IPS-20b (cell line): ENCODE data around the gene TKT.
"Not testable (repeated sequence)": the region's sequence is repeated elsewhere in the genome, so short reads cannot be mapped to it uniquely, and the experiment has no call there.

Experiments
- H3K27ac ChIP-seq: one replicate; pipeline ENCODE4 v1.5.1; 2013; ENCODE audit warnings: low read length
- H3K27me3 ChIP-seq: 2 replicates; pipeline ENCODE4 v1.6.1; 2013; ENCODE audit warnings: mild to moderate bottlenecking, low read length, inconsistent platforms; ENCODE audit not compliant: insufficient read depth
- H3K36me3 ChIP-seq: 2 replicates; pipeline ENCODE4 v1.6.1; 2013; ENCODE audit warnings: low read depth, mild to moderate bottlenecking, inconsistent platforms, low read length, moderate library complexity; ENCODE audit not compliant: insufficient read depth
- H3K4me1 ChIP-seq: 2 replicates; pipeline ENCODE4 v1.6.1; 2013; ENCODE audit warnings: mild to moderate bottlenecking, control low read depth, inconsistent platforms, low read length, moderate library complexity; ENCODE audit not compliant: insufficient read depth
- H3K4me3 ChIP-seq: 2 replicates; pipeline ENCODE4 v1.5.1; 2013; ENCODE audit warnings: mild to moderate bottlenecking, low read length, inconsistent platforms
- H3K9ac ChIP-seq: 2 replicates; pipeline ENCODE4 v1.6.1; 2013; ENCODE audit warnings: low read depth, mild to moderate bottlenecking, inconsistent platforms, low read length, moderate library complexity
- H3K9me3 ChIP-seq: 2 replicates; pipeline ENCODE4 v1.6.1; 2013; ENCODE audit warnings: mild to moderate bottlenecking, low read depth, low read length, inconsistent platforms; ENCODE audit not compliant: insufficient read depth

Gene TKT

DNA sequence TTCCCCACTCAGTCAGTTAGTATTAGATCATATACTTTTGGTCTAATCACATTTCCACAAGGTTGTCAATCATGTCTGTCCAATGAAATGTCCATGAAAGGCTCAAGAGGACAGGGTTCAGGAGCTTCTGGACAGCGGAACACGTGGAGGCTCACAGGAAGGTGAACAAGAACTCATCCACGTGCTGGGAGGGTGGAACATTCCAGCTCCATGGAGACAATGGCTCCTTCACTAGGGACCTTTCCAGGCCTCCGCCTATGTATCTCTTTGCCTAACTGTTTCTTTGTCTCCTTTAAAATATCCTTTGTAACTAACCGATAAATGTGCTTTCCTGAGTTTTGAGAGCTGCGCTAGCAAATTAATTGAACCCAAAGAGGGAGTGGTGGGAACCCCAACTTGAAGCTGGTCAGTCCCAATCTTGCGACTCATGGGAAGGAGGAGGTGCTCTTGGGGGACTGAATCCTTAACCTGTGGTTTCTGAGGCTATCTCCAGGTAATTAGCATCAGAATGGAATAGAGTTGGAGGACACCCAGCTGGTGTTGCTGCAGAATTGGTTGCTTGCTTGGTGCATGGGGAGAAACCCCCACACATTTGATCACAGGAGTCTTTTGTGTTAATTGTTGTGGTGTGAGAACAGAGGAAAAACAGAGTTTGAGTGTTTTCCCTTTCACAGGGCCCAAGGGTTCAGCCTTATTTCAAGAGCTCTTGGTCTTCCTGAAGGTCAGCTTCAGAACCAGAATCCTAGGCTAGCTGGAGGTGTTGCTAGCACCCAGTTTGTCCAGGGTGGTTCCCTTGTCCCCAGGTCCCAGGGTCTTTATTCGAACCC lies 3.0 kb upstream of the TKT start:
- Histone ChIP-seq H3K27me3 (0 out of 2 replicates have a peak, but pooled peaks cover 9% of the 10 kb centered on the region), H3K4me1 (peaks cover 22% of the 10 kb centered on the region), H3K36me3 (peaks cover 5% of the 10 kb centered on the region; the same call in 1 of the 2 replicates), H3K9ac (peak overlapping the region; percentile 53; the same call in 1 of the 2 replicates), H3K9me3 (no peaks in the 10 kb centered on the region), H3K27ac (peak overlapping the region; percentile 37), H3K4me3 (peak overlapping the region; percentile 33; the same call in 1 of the 2 replicates)

- 0 out of 2 replicates have a peak, but pooled peaks cover 9% of the 10 kb centered on the region for H3K27me3 ChIP-seq
- no peak overlapping the region for H3K4me3 ChIP-seq
- peaks cover 8% of the 10 kb centered on the region; the same call in 1 of the 2 replicates for H3K36me3 ChIP-seq
- H3K9me3 ChIP-seq: no peaks in the 10 kb centered on the region
- no peak overlapping the region for H3K9ac ChIP-seq
- H3K27ac ChIP-seq: no peak overlapping the region
- H3K4me1 ChIP-seq: peaks cover 22% of the 10 kb centered on the region
Measured at GRCh38 chr3:53257465-53257864, 1.6 kb upstream of the TKT start.

DNA sequence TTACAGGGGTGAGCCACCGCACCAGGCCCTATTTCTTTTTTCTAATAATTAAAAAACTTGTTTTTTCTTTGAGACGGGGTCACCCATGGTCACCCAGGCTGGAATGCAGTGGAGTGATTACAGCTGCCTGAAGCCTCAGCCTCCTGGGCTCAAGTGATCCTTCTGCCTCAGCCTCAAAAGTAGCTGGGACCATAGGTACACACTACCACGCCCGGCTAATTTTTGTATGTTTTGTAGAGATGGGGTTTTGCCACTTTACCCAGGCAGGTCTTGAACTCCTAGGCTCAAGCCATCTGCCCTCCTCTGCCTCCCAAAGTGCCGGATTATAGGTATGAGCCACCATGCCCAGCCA lies 858 bp upstream of the TKT start:
- Histone ChIP-seq H3K9ac (no peak overlapping the region), H3K4me3 (no peak overlapping the region), H3K27me3 (0 out of 2 replicates have a peak, but pooled peaks cover 9% of the 10 kb centered on the region), H3K36me3 (peaks cover 8% of the 10 kb centered on the region; the same call in 1 of the 2 replicates), H3K27ac (no peak overlapping the region), H3K4me1 (peaks cover 27% of the 10 kb centered on the region), H3K9me3 (no peaks in the 10 kb centered on the region)

DNA sequence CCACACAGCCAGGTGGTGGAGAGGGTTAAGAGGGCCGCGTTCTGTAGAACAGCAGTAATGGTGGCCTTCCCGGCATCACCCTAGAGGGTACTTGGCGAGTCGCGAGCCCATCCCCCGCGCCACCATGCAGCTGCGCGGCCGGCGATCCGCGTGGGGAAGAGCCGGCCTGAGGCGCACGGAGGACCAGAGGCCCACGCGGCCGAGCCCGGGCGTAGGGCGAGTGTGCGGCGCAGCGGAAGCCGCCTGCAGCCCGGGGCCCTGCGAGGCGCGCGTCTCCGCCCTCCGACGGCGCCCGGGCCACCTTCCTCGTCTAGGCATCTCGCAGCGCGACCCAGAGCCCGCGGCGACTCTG lies 423 bp downstream of the TKT start:
- Histone ChIP-seq H3K9ac (peak overlapping the region; percentile 99), H3K27me3 (0 out of 2 replicates have a peak, but pooled peaks cover 9% of the 10 kb centered on the region), H3K36me3 (peaks cover 17% of the 10 kb centered on the region; the same call in 1 of the 2 replicates), H3K9me3 (no peaks in the 10 kb centered on the region), H3K27ac (peak overlapping the region; percentile 88), H3K4me1 (peaks cover 40% of the 10 kb centered on the region), H3K4me3 (peak overlapping the region; percentile 98)

GRCh38 chr3:53254509-53255422 lies 1.1 kb downstream of the TKT start:
- Histone ChIP-seq H3K4me1 (peaks cover 40% of the 10 kb centered on the region), H3K9ac (peak overlapping the region; percentile 99), H3K36me3 (peaks cover 17% of the 10 kb centered on the region; the same call in 1 of the 2 replicates), H3K27me3 (0 out of 2 replicates have a peak, but pooled peaks cover 9% of the 10 kb centered on the region), H3K27ac (peak overlapping the region; percentile 88), H3K9me3 (no peaks in the 10 kb centered on the region), H3K4me3 (peak overlapping the region; percentile 98)

GRCh38 chr3:53253707-53254508 lies 1.9 kb downstream of the TKT start:
- H3K4me1 ChIP-seq: peaks cover 33% of the 10 kb centered on the region
- H3K9me3 ChIP-seq: no peaks in the 10 kb centered on the region
- peaks cover 17% of the 10 kb centered on the region; the same call in 1 of the 2 replicates for H3K36me3 ChIP-seq
- peak overlapping the region; percentile 99 for H3K9ac ChIP-seq
- H3K27me3 ChIP-seq: 0 out of 2 replicates have a peak, but pooled peaks cover 9% of the 10 kb centered on the region
- peak overlapping the region; percentile 98 for H3K4me3 ChIP-seq
- H3K27ac ChIP-seq: no peak overlapping the region

DNA sequence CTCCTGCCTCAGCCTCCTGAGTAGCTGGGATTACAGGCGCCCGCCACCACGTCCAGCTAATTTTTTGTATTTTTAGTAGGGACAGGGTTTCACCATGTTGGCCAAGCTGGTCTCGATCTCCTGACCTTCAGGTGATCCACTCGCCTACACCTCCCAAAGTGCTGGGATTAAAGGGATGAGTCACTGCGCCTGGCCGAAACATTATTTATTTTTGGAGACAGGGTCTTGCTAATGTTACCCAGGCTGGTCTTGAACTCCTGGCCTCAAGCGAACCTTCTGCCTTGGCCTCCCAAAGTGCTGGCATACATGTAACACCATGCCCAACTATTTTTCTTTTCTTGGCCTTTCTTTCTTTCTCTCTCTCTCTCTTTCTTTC lies 2.9 kb downstream of the TKT start:
- H3K27ac ChIP-seq: peak overlapping the region; percentile 34
- H3K4me3 ChIP-seq: peak overlapping the region; percentile 98; the same call in 1 of the 2 replicates
- H3K36me3 ChIP-seq: peaks cover 24% of the 10 kb centered on the region; the same call in 1 of the 2 replicates
- H3K4me1 ChIP-seq: peaks cover 28% of the 10 kb centered on the region
- H3K9ac ChIP-seq: peak overlapping the region; percentile 99; the same call in 1 of the 2 replicates
- H3K9me3 ChIP-seq, H3K27me3 ChIP-seq: not testable (repeated sequence)

DNA sequence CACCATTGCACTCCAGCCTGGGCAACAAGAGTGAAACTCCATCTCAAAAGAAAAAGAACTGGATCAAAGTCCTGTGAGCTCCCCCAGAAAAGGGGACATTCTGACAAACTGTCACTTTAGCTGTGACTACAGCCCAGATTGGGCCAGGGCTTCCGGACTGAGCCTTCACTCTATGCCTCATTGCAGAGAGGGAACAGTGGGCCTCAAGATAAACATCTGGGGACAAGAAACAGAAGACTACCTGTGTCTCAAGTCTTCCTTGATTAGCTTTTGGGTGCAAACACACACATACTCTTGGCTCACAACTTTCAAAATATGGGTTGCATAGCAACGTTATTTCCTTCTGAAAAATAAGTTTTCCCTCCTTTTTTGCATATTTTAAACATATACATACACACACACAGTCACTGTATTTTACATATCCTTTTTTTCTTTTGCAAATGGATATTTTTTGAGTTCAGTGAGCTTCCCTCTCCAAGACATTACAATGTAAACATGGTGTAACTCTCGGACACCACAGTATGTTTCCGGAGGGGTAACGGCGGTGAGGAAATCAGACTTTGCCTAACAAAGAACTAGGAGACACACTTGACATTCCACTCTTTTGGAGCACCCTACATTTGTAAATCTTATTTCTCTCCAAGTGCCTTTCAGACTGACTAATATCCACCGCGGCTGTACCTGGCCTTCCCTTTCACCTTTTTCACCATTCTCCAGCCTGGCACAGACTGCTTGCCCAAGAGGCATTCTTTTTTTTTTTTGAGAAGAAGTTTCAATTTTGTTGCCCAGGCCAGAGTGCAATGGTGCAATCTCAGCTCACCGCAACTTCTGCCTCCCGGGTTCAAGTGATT lies 3.5 kb downstream of the TKT start:
- Histone ChIP-seq H3K4me1 (peaks cover 30% of the 10 kb centered on the region), H3K27me3 (no peaks in the 10 kb centered on the region), H3K27ac (peak overlapping the region; percentile 40), H3K4me3 (peak overlapping the region; percentile 98; the same call in 1 of the 2 replicates), H3K9ac (peak overlapping the region; percentile 99; the same call in 1 of the 2 replicates), H3K9me3 (no peaks in the 10 kb centered on the region), H3K36me3 (peaks cover 29% of the 10 kb centered on the region; the same call in 1 of the 2 replicates)

DNA sequence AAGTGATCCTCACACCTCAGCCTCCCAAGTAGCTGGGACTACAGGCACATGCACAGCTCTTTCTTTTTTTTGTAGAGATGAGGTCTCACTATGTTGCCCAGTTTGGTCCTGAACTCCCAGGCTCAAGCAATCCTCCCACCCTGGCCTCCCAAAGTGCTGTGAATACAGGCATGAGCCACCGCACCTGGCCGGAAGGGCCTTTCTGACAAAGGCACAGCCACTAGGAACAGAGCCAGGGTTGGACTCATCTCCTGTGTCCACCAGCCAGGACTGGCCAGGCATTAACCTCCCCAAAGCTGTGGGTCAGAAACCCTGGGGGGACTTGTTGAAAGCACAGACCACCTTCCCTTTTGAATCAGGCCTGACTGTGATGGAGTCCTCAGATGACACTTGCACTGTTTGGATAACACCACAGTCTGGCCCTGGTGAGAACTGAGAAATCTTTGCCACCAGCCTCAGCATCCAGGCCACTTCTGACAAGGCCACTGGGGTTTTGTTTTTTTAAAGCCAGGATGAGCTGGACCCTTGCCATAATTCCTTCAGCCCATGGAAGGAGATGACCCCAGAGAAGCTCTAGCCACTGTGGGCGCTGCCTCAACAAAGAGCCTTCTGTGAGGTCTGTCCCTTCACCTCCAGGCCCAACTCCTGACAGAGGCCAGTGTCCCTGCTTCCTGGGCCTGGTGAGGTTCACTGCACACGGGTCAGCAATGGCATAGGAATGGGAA lies 4.8 kb downstream of the TKT start:
- peak overlapping the region; percentile 9; the same call in 1 of the 2 replicates for H3K9ac ChIP-seq
- H3K4me1 ChIP-seq: peaks cover 33% of the 10 kb centered on the region
- H3K27ac ChIP-seq: peak overlapping the region; percentile 40
- H3K9me3 ChIP-seq: no peaks in the 10 kb centered on the region
- peak overlapping the region; percentile 18; the same call in 1 of the 2 replicates for H3K4me3 ChIP-seq
- no peaks in the 10 kb centered on the region for H3K27me3 ChIP-seq
- H3K36me3 ChIP-seq: peaks cover 38% of the 10 kb centered on the region; the same call in 1 of the 2 replicates

DNA sequence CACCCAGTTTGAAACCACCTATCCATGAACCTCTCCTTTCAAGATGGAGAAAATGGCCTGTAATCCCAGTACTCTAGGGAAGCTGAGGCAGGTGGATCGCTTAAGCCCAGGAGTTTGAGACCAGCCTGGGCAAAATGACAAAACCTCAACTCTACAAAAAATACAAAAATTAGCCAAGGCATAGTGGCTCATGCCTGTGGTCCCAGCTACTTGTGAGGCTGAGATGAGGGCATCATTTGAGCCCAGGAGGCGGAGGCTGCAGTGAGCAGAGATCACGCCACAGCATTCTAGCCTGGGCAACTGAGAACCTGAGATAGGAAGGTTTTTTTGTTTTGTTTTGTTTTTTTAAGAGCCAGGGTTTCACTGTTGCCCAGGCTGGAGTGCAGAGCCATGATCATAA lies 5.4 kb downstream of the TKT start:
- no peaks in the 10 kb centered on the region for H3K9me3 ChIP-seq
- no peak overlapping the region for H3K4me3 ChIP-seq
- no peaks in the 10 kb centered on the region for H3K27me3 ChIP-seq
- H3K36me3 ChIP-seq: peaks cover 42% of the 10 kb centered on the region; the same call in 1 of the 2 replicates
- H3K27ac ChIP-seq: no peak overlapping the region
- H3K4me1 ChIP-seq: peaks cover 33% of the 10 kb centered on the region
- H3K9ac ChIP-seq: no peak overlapping the region; the same call in 1 of the 2 replicates
